IPS-11a (cell line): ENCODE results near the gene TMEM184C.

ENCODE experiments used
- H3K4me3 ChIP-seq: one replicate; pipeline ENCODE4 v1.5.1; 2013; ENCODE audit warnings: low read depth, low read length, control low read depth

Gene TMEM184C

GRCh38 chr4:147599206-147599605 is 18.0 kb upstream of the TMEM184C start:
- no peak overlapping the region for H3K4me3 ChIP-seq

GRCh38 chr4:147599769-147600168 is 17.4 kb upstream of the TMEM184C start:
- no peak overlapping the region for H3K4me3 ChIP-seq

GRCh38 chr4:147605499-147605898 is 11.7 kb upstream of the TMEM184C start:
- H3K4me3 ChIP-seq: no peak overlapping the region

GRCh38 chr4:147607471-147607870 is 9.7 kb upstream of the TMEM184C start:
- no peak overlapping the region for H3K4me3 ChIP-seq

GRCh38 chr4:147610686-147611085 is 6.5 kb upstream of the TMEM184C start:
- no peak overlapping the region for H3K4me3 ChIP-seq

GRCh38 chr4:147616849-147617172 is 386 bp upstream of the TMEM184C start:
- H3K4me3 ChIP-seq: peak overlapping the region; percentile 90

- peak overlapping the region; percentile 90 for H3K4me3 ChIP-seq
Observed at GRCh38 chr4:147617841-147618691, 869 bp downstream of the TMEM184C start.

GRCh38 chr4:147620315-147620714 is 3.1 kb downstream of the TMEM184C start:
- no peak overlapping the region for H3K4me3 ChIP-seq

GRCh38 chr4:147625733-147626132 is 8.5 kb downstream of the TMEM184C start:
- no peak overlapping the region for H3K4me3 ChIP-seq

GRCh38 chr4:147626903-147627302 is 9.7 kb downstream of the TMEM184C start:
- no peak overlapping the region for H3K4me3 ChIP-seq

GRCh38 chr4:147628415-147628814 is 11.2 kb downstream of the TMEM184C start:
- H3K4me3 ChIP-seq: no peak overlapping the region

- no peak overlapping the region for H3K4me3 ChIP-seq
Observed at GRCh38 chr4:147629783-147630730, 12.9 kb downstream of the TMEM184C start.

GRCh38 chr4:147633113-147633512 is 15.9 kb downstream of the TMEM184C start:
- H3K4me3 ChIP-seq: no peak overlapping the region

GRCh38 chr4:147633643-147634042 is 16.4 kb downstream of the TMEM184C start:
- H3K4me3 ChIP-seq: no peak overlapping the region

- H3K4me3 ChIP-seq: no peak overlapping the region
Observed at GRCh38 chr4:147635348-147635747, 18.2 kb downstream of the TMEM184C start.

GRCh38 chr4:147638365-147638764 is 21.2 kb downstream of the TMEM184C start:
- no peak overlapping the region for H3K4me3 ChIP-seq

GRCh38 chr4:147638942-147639341 is 21.7 kb downstream of the TMEM184C start:
- H3K4me3 ChIP-seq: no peak overlapping the region

GRCh38 chr4:147639388-147639787 is 22.2 kb downstream of the TMEM184C start:
- no peak overlapping the region for H3K4me3 ChIP-seq

GRCh38 chr4:147640331-147640730 is 23.1 kb downstream of the TMEM184C start:
- H3K4me3 ChIP-seq: no peak overlapping the region

GRCh38 chr4:147643616-147644015 is 26.4 kb downstream of the TMEM184C start:
- no peak overlapping the region for H3K4me3 ChIP-seq

- no peak overlapping the region for H3K4me3 ChIP-seq
Observed at GRCh38 chr4:147644471-147644870, 27.3 kb downstream of the TMEM184C start.

- H3K4me3 ChIP-seq: no peak overlapping the region
Observed at GRCh38 chr4:147645099-147645498, 27.9 kb downstream of the TMEM184C start.
